ENCODE results near the gene LYST.

DNA sequence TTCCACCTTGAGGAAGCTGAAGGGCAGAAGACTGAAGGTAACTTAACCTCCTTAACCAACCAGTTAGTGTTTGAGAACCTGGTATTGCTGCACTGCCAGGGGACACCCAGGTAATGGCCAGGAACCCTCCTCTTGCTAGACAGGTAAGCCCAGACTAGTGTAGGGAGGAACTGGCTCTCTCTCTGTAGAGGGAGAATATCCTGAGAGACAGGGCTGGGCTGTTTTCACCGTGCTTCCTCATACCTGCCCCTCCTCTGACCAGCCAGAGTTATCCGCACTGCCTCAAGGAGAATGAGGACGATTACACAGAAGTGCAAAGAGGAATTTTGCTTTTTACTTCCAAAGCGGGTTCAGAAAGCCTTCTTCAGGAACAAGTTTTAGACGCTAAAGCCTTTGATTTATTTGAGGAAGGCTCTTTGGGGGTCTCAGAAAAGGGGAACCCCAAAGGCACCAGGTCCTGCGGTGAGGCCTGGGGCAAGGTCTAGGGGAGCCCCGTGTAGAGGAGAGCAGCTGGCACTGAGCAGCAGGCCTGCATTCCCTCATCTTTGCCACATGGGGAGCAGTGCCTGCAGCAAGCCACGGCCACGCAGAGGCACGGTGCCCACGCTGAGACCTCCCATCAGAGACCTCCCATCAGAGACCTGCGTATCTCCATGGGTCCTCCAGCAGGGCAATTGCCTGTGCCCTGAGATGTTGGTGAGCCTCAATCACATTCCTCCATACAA, 230.6 kb downstream of the LYST start:
- TF ChIP-seq, protein P1, sequence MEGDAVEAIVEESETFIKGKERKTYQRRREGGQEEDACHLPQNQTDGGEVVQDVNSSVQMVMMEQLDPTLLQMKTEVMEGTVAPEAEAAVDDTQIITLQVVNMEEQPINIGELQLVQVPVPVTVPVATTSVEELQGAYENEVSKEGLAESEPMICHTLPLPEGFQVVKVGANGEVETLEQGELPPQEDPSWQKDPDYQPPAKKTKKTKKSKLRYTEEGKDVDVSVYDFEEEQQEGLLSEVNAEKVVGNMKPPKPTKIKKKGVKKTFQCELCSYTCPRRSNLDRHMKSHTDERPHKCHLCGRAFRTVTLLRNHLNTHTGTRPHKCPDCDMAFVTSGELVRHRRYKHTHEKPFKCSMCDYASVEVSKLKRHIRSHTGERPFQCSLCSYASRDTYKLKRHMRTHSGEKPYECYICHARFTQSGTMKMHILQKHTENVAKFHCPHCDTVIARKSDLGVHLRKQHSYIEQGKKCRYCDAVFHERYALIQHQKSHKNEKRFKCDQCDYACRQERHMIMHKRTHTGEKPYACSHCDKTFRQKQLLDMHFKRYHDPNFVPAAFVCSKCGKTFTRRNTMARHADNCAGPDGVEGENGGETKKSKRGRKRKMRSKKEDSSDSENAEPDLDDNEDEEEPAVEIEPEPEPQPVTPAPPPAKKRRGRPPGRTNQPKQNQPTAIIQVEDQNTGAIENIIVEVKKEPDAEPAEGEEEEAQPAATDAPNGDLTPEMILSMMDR (IDR thresholded peaks at IDR 0.05) = no peak
- TF ChIP-seq POLR2A (IDR thresholded peaks at IDR 0.05) = no peak
